WERI-Rb-1 (cell line): ENCODE measurements around the gene LHPP.

Source experiments
- DNase-seq: peaks from one replicate; pipeline ENCODE4 v3.0.0-alpha.2; 2020
- H3K27ac ChIP-seq: fragments of 250-450 bp; sonication (Bioruptor Pico); 2 replicates; pipeline ENCODE4 v1.5.1; 2020; ENCODE audit warnings: mild to moderate bottlenecking, moderate library complexity
- H3K27me3 ChIP-seq: fragments of 250-450 bp; sonication (Bioruptor Pico); 2 replicates; pipeline ENCODE4 v1.5.1; 2021; ENCODE audit warnings: mild to moderate bottlenecking, low read depth, moderate library complexity; ENCODE audit not compliant: insufficient read depth, severe bottlenecking
- H3K36me3 ChIP-seq: fragments of 250-450 bp; sonication (Bioruptor Pico); 2 replicates; pipeline ENCODE4 v1.5.1; 2020; ENCODE audit warnings: mild to moderate bottlenecking, moderate library complexity
- H3K4me3 ChIP-seq: 2 replicates; pipeline ENCODE4 v1.5.1; 2011; ENCODE audit warnings: low read depth, mild to moderate bottlenecking, control low read depth, low read length
- H3K9me3 ChIP-seq: fragments of 250-450 bp; sonication (Bioruptor Pico); 2 replicates; pipeline ENCODE4 v1.5.1; 2021; ENCODE audit warnings: mild to moderate bottlenecking, moderate library complexity; ENCODE audit not compliant: severe bottlenecking
- CTCF ChIP-seq: IDR thresholded peaks from 2 replicates; pipeline ENCODE4 v1.5.1; 2011; ENCODE audit warnings: low read depth, mild to moderate bottlenecking, control low read depth, inconsistent platforms, low read length

Gene LHPP

GRCh38 chr10:124611738-124612137 lies 150.1 kb downstream of the LHPP start:
- no peak for TF ChIP-seq CTCF
- DNase-seq, result no peak
- no peaks in the 10 kb centered on the region for H3K9me3 ChIP-seq

GRCh38 chr10:124612611-124613498 lies 151.2 kb downstream of the LHPP start:
- no peaks in the 10 kb centered on the region for H3K36me3 ChIP-seq
- no peaks in the 10 kb centered on the region for H3K9me3 ChIP-seq
- H3K27me3 ChIP-seq, result no peaks in the 10 kb centered on the region
- no peak overlapping the region for H3K4me3 ChIP-seq
- TF ChIP-seq CTCF, result peak; percentile 7; the same call in 1 of the 2 replicates
- no peak overlapping the region for H3K27ac ChIP-seq
- DNase-seq, result peak; percentile 71

More at GRCh38 chr10:124611738-124612137, 150.1 kb downstream of the LHPP start:
- H3K36me3 ChIP-seq, result no peaks in the 10 kb centered on the region
- no peak overlapping the region for H3K27ac ChIP-seq
- no peaks in the 10 kb centered on the region for H3K27me3 ChIP-seq
- H3K4me3 ChIP-seq, result no peak overlapping the region

- Histone ChIP-seq H3K9me3 (no peaks in the 10 kb centered on the region), H3K4me3 (no peak overlapping the region), H3K27ac (no peak overlapping the region), H3K27me3 (no peaks in the 10 kb centered on the region), H3K36me3 (no peaks in the 10 kb centered on the region; the same call in 1 of the 2 replicates)
- no peak for TF ChIP-seq CTCF
- no peak for DNase-seq
Observed at GRCh38 chr10:124614003-124614659, 152.5 kb downstream of the LHPP start.

- no peaks in the 10 kb centered on the region; the same call in 1 of the 2 replicates for H3K36me3 ChIP-seq
- no peaks in the 10 kb centered on the region for H3K9me3 ChIP-seq
- no peak for TF ChIP-seq CTCF
- no peaks in the 10 kb centered on the region for H3K27me3 ChIP-seq
- no peak for DNase-seq
- no peak overlapping the region for H3K27ac ChIP-seq
- H3K4me3 ChIP-seq, result no peak overlapping the region
Observed at GRCh38 chr10:124615259-124615658, 153.6 kb downstream of the LHPP start.

GRCh38 chr10:124616040-124616835 lies 154.6 kb downstream of the LHPP start:
- DNase-seq, result no peak

More at GRCh38 chr10:124616040-124616835, 154.6 kb downstream of the LHPP start:
- H3K27ac ChIP-seq, result no peak overlapping the region
- TF ChIP-seq CTCF, result no peak
- no peaks in the 10 kb centered on the region; the same call in 1 of the 2 replicates for H3K36me3 ChIP-seq
- no peaks in the 10 kb centered on the region for H3K9me3 ChIP-seq
- H3K27me3 ChIP-seq, result no peaks in the 10 kb centered on the region
- no peak overlapping the region for H3K4me3 ChIP-seq
